Frontal cortex (tissue), 4 donors: ENCODE measurements around the gene CRACDL. TPM values are rescaled to one million over a fixed set of nuclear protein-coding genes. Genes with fewer than 3 reads are reported as not detected.

Source experiments
- DNase-seq, 2 donors: peaks; one replicate each; pipeline ENCODE4 v3.0.0; 2012; ENCODE audit warnings: low spot score in 2 of 2
- FAIRE-seq: peaks from 2 replicates; lab custom pipeline; 2012; peaks lifted over from hg19 to GRCh38; lab: Jason Lieb, UNC
- total RNA-seq: library from RNA; depleted of rRNA; stranded (reverse); fragments of >200 nt; gene quantifications from one replicate; pipeline ENCODE4 v1.2.3, GENCODE V29; 2014
- donor health status: control.
- donor health status: control.
- donor health status: control.

The CRACDL gene
- total RNA-seq, 1 donor from 2014 or later = 2.0 TPM

DNA sequence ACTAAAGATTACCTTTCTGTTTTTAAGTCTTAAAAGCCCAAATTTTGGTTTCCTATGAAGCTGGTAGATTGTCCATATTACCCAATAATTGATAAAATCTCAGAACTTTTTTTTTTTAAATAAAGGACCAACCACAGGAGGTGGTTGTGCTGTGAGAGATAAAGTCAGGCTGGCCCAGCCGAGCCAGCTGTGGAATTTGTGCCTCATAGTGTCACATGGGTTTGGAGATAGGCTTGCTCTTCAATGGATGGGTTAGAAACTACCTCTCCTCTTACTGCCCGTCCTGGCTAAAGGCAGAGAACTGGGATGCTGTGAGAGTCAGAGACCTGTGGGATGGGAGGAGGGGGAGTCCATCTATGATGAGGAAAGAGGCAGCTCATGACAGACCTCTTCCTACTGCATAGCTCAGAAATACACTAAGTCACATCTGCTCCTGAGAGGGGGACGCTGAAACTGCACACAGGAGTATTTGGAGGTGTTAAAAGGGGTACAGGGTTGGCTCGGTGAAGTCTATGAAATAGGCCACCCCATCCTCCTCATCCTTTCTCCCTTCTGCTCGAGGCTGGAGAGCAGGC is 105.4 kb downstream of the CRACDL start:
- FAIRE-seq (no peak), DNase-seq (no peak)

DNA sequence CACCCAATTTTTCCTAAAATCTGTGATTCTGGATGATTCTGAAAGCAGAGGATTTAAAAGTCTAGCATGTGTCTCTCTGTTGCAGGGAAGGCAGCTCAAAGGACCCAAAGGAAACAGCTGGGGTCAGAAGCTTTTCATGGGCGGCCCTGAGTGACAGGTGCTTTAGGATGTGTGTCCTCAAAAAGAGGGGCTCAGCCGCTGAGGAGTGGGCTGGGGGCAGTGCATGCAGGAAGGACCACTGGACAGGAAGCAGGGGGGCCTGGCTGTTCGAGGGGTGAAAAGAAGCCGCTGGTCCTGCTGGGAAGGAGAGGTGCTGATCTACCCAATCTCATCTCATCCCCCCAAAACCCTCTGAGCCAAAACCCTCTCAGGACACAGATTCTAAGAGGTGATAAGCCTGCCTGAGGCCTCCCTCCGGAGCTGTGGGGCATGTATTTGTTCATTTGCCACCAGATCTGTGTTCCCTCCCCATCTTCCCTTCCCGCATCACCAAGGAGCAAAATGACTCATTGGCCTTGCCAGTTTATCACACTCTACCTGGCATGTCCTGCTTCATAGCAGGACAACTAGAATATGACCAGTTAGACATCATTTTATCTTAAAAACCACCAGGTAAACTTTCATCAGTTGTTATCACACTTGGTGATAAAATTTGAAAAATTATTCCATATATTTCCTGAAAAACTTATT is 106.3 kb downstream of the CRACDL start:
- DNase-seq = no peak
- FAIRE-seq = no peak

DNA sequence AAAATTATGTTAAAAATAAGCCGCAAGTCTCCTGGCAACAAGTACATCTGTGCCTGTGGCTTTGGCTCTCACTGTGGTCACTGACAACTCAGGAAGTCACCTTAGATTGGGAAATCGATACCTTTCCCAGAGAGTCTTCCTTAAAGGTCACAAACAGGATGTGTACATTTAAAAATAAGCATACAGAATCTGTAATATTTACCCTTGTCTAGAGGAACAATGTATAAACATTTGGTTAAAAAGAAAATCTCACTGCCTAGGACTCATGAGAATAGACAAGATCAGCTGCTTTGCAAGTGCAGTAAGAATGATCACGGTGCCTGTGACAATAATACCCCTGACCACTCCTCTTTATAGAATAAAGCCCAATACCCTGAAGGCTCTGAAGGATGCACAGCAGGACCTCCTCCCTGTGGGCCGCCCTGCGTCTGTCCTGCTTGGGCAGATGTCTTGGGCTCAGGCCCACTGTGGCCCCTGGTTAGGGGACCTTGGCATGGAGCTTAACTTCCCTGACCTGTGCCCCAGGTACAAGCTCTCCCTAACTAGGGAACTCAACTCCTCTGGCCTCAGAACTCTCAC is 107.1 kb downstream of the CRACDL start:
- DNase-seq = no peak
- no peak for FAIRE-seq

- FAIRE-seq (no peak), DNase-seq (no peak)
Observed at GRCh38 chr2:98828369-98828744, 107.7 kb downstream of the CRACDL start.

DNA sequence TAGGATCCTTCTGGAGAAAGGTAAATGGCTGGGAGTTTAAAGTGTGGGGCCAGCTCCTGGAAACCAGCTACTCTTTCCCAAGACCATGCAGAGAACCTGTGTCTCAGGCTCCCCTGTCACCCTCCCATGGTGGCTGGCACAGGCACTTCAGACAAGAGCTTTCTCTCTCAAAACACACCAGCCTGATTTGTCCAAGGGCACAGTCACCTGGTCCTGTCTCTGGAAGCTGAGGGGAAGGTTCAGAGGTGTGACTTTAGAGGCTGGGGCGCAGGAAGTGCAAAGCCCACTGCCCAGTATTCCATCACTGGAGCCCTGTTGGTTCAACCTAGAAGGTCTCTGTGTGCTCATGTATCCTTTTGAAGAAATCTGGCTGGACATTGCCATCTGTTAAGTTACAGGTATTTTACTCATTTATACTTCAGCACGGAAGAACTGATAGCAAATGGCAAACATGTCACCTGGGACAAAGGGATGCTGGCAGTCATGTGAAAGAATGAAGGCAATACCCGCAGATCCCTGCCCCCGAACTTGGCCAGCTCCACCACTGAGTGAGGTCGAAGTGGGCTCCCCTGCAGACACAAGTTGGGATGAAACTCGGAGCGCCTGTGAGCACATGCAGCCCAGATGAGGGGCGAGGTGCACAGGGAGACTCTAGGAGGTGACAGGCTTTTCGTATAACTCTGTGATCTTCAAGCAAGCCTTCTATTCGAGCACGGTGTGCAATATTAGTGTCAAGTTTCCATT is 108.2 kb downstream of the CRACDL start:
- DNase-seq (no peak), FAIRE-seq (no peak)

DNA sequence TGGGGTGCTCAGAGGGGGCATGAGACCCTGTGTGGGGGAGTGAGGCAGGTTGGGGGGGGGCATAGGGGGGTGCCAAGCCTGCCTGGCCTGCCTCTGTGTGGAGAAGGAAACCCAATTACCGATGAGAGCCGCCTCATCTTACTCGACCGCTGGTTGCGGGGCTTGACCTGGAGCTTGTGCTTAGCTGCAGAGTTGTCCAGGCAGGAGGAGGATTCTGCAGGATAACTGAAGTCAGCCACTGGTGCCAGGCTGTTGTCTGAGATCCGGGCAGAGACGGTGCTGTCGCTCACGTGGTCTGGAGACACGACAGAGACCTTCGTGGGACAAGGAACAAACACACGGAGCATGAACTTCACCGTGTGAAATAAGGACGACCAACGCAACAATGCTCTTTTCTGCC is 109.2 kb downstream of the CRACDL start:
- DNase-seq (no peak), FAIRE-seq (no peak)

- FAIRE-seq (no peak), DNase-seq (no peak)
Observed at GRCh38 chr2:98825858-98826257, 110.2 kb downstream of the CRACDL start.

- DNase-seq = no peak
- no peak for FAIRE-seq
Observed at GRCh38 chr2:98825404-98825803, 110.6 kb downstream of the CRACDL start.

- DNase-seq = no peak
- no peak for FAIRE-seq
Observed at GRCh38 chr2:98825020-98825350, 111.0 kb downstream of the CRACDL start.

- FAIRE-seq = no peak
Observed at GRCh38 chr2:98824256-98825019, 111.6 kb downstream of the CRACDL start.

DNA sequence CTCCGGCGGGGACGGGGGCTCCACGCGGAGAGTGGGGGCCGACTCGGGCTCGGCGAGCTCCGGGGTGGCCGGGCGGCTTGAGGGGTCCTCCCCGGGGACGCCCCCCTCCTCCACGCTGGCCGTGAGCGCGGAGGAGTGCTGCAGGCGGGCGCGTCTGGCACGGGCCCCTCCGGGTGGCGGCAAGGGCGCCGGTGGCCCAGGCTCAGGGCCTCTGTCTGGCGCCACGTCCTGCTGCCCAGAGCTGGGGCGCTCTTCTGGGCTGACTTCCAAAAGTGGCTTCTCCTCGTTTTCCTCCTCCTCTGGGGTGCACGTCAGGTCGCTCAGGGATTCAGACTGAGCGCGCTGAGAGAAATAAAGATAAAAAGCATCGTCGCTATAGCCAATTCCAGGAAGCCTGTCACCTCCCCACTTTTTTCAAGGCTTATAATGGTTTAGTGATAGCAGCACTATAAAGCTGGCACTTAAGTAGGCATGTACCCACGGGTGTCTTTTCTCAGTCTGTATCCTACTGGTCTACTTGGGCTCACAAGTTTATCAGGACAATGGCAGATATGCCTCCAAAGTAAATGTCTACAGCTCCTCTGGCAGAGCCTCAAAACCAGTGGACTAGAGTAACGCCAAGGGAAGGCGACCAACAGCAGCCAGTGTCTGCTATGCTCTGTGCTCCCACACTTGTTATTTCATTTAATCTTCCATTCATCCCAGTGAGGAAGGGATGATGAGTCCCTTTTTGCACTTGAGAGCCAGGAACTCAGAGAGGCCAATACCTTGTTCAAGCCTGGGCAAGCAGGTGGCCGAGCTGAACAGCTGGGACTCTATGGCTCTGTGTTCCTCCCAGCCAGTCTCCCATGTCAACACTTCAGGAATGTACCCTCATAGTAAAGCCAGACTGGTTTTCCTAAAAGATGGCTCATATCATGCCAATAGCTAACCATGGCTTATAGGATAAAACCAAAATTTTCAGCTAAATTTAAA is 112.5 kb downstream of the CRACDL start:
- FAIRE-seq (no peak), DNase-seq (peak in 1 of 2 donors; percentile 50)

More at GRCh38 chr2:98824256-98825019, 111.6 kb downstream of the CRACDL start:
- no peak for DNase-seq

GRCh38 chr2:98822301-98823164 is 113.5 kb downstream of the CRACDL start:
- FAIRE-seq = no peak

DNA sequence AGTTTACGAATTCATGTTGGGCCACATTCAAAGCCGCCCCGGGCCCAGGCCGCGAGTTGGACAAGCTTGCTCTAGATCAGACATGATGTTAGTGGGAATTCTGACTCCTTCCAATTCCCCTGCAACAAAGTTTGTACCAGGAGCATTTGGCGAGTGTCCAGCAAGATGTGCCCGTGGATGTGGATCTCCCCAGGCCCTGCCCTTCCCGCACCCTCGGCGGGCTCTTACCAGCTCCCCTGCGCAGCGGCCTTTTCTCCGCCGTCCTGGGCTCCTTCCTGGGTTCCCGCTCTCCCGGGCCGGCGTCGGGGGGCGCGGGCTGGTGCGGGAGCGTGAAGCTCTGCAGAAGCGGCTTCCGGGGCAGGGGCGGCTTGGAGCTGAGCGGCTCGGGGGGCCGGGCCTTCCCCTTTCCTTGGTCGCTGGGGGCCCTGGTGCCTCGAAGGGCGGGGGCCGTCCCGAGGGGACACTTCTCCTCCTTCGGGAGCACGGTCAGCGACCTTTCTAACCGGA is 114.3 kb downstream of the CRACDL start:
- DNase-seq (no peak), FAIRE-seq (no peak)

More at GRCh38 chr2:98822301-98823164, 113.5 kb downstream of the CRACDL start:
- DNase-seq = peak; percentile 72 to 75

- no peak for FAIRE-seq
- no peak for DNase-seq
Observed at GRCh38 chr2:98819231-98819766, 116.7 kb downstream of the CRACDL start.

DNA sequence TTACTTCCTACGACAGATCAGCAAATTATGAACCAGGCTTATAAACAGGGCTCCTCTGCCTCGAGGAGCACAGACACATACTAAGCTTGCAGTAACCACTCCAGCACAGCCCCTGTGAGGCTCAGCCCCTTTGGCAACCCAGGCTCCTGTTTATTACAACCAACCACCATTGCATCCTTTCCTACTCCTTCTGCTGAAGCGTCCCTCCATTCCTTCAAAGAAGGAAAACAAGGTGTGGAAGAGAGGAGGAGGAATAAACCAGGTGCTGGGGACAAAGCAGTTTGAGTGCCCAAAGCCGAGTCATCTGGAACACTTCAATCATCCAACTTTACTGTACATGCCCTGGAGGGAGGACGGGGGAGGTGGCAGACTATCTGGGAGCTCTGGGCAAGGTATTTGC is 117.9 kb downstream of the CRACDL start:
- DNase-seq = no peak
- no peak for FAIRE-seq

GRCh38 chr2:98816281-98816680 is 119.7 kb downstream of the CRACDL start:
- FAIRE-seq = no peak
- DNase-seq = no peak

DNA sequence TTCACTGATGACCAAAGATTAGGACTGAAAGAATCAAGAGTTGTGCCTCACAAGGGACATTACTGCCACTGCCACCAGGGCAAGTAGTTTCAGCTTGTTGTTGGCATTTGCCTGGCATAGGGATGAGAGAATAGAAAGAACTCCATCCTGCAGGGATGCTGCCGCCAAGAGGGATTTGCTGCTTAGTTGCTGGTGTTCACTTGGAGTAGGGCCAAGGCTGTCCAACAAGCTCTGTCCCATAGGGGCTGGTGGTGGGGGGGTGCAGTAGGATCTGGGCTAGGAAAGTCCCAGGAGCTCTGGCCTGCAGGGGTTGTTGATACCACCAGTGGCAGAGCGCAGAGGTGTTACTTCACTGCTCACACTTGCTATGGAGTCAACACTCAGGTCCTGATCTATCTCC is 120.2 kb downstream of the CRACDL start:
- no peak for DNase-seq
- FAIRE-seq = no peak

- FAIRE-seq (no peak), DNase-seq (no peak)
Observed at GRCh38 chr2:98811766-98812165, 124.3 kb downstream of the CRACDL start.
